Measurements from ENCODE around the gene GCK.

Gene GCK

DNA sequence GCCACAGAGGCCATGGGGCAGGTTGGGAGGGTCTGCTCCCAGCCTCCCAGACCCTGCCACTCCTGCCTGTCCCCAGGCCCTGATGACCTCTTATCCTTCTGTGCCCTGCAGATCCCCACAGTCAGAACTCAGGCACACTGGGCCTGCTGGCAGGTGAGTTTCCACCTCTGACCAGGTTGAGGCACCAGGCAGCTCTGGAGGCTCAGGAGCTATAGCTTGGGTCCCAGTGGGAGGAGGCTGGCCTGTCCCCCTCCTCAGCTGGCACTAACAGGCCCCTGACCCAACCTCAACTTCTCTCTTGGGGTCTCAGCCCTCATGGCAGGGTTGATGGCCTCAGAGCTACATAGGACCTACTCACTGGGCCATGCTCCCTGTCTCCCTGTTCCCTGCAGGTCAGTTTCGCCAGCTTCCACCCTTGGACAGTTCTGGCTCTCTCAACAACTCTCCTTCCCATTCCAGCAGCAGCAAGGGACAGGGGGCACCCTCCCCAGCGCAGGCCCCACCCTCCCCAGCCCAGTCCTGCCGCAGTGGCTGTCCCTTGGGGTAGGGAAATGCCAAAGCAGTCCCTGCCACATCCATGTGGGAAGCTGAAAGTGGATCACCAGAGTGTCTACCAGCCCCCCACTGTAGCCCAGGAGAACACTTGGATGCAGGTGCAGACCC lies 87.8 kb downstream of the GCK start:
- TF ChIP-seq, protein P1, sequence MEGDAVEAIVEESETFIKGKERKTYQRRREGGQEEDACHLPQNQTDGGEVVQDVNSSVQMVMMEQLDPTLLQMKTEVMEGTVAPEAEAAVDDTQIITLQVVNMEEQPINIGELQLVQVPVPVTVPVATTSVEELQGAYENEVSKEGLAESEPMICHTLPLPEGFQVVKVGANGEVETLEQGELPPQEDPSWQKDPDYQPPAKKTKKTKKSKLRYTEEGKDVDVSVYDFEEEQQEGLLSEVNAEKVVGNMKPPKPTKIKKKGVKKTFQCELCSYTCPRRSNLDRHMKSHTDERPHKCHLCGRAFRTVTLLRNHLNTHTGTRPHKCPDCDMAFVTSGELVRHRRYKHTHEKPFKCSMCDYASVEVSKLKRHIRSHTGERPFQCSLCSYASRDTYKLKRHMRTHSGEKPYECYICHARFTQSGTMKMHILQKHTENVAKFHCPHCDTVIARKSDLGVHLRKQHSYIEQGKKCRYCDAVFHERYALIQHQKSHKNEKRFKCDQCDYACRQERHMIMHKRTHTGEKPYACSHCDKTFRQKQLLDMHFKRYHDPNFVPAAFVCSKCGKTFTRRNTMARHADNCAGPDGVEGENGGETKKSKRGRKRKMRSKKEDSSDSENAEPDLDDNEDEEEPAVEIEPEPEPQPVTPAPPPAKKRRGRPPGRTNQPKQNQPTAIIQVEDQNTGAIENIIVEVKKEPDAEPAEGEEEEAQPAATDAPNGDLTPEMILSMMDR (conservative IDR thresholded peaks at IDR 0.05; ENCODE audit: low read depth, low read length): no peak

DNA sequence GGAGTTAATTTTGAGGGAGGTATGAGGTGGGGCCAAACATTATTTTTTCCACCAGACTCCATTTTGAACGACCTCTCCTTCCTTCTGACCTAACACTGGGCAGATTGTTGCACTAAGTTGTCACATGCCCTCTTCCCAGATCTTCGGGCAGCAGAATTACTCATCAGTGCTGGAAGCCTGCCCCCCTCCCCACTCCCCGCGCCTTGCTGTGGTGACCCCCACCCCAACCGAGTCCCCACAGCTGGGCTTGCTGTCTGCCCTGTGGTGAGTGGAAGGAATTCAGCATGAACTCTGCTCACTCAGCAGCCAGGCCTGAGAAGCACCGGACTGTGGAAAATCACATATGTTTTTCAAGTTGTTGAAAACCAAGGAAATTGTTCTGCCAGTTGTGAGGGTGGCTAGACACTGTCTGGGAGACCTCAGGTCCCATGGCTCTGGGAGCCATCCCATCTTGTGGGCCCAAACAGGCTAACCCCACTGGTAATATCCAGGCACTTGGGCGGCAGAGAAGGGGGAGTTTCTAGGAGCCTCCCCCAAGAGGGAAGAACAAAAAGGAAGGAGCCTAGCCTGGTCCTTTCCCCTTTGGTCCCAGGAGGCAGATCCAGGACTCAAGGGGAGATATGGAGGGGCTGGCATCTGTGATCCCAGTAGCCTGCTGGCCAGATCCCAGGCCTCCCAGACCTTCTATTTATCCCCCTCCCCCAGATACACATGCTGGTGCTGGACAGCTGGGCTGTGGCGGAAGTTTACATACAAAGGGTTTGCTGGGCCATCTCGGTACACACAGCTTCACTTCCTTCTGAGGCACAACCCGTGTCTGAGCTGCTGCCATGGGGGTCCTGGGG lies 88.6 kb downstream of the GCK start:
- H3K79me2 ChIP-seq (ENCODE audit: insufficient read depth, low read depth): no peaks in the 10 kb centered on the region
- no peak overlapping the region for H3K27ac ChIP-seq
- TF ChIP-seq, protein P1 (conservative IDR thresholded peaks at IDR 0.05; ENCODE audit: low read depth, low read length): no peak
- H3K4me3 ChIP-seq (IDR thresholded peaks at IDR 0.05; ENCODE audit: insufficient read depth, low read depth, low read length): no peak overlapping the region
- H2AFZ ChIP-seq (ENCODE audit: low read depth): no peak overlapping the region
- no peaks in the 10 kb centered on the region for H3K36me3 ChIP-seq (ENCODE audit: insufficient read depth)
- no peaks in the 10 kb centered on the region for H4K20me1 ChIP-seq (ENCODE audit: insufficient read depth)
- H3K9ac ChIP-seq: no peak overlapping the region
- no peak overlapping the region for H3K4me2 ChIP-seq
- peaks cover 15% of the 10 kb centered on the region for H3K4me1 ChIP-seq (ENCODE audit: low read depth, poor library complexity, severe bottlenecking)
- H3K27me3 ChIP-seq (ENCODE audit: insufficient read depth, low read depth): peaks cover 5% of the 10 kb centered on the region; the same call in 1 of the 2 replicates

More for the DNA sequence above, 87.8 kb downstream of the GCK start:
- Histone ChIP-seq H3K27ac (no peak overlapping the region), H3K9ac (no peak overlapping the region), H3K4me1 (ENCODE audit: low read depth, poor library complexity, severe bottlenecking) (peaks cover 15% of the 10 kb centered on the region), H4K20me1 (ENCODE audit: insufficient read depth) (no peaks in the 10 kb centered on the region), H3K36me3 (ENCODE audit: insufficient read depth) (no peaks in the 10 kb centered on the region), H3K4me2 (no peak overlapping the region), H3K4me3 (IDR thresholded peaks at IDR 0.05; ENCODE audit: insufficient read depth, low read depth, low read length) (no peak overlapping the region), H3K79me2 (ENCODE audit: insufficient read depth, low read depth) (no peaks in the 10 kb centered on the region), H2AFZ (ENCODE audit: low read depth) (no peak overlapping the region), H3K27me3 (ENCODE audit: insufficient read depth, low read depth) (peaks cover 8% of the 10 kb centered on the region; the same call in 1 of the 2 replicates)

DNA sequence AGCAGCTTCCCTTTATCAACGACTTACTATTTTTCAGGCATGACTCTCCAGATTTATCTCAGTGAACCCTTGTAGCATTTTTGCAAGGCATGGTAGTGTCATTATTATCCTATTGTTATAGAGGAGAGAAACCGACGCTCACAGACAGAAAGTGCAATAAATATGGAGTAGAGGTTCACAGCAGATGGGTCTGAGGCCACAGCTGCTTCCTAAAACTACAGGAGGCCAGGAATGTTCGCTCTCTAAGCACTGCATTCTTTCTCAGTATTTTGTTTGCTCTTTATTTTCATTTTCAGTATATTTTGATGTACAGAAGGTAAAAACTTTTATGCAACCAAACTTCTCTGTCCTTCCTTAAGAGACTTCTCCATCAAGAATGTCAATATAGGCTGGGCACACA lies 89.6 kb downstream of the GCK start:
- TF ChIP-seq, protein P1 (conservative IDR thresholded peaks at IDR 0.05; ENCODE audit: low read depth, low read length): no peak
- H3K36me3 ChIP-seq (ENCODE audit: insufficient read depth): no peaks in the 10 kb centered on the region
- no peak overlapping the region for H3K4me3 ChIP-seq (IDR thresholded peaks at IDR 0.05; ENCODE audit: insufficient read depth, low read depth, low read length)
- no peak overlapping the region for H3K27ac ChIP-seq
- no peaks in the 10 kb centered on the region for H3K27me3 ChIP-seq (ENCODE audit: insufficient read depth, low read depth)
- H3K79me2 ChIP-seq (ENCODE audit: insufficient read depth, low read depth): no peaks in the 10 kb centered on the region
- peaks cover 16% of the 10 kb centered on the region for H3K4me1 ChIP-seq (ENCODE audit: low read depth, poor library complexity, severe bottlenecking)
- no peak overlapping the region for H3K9ac ChIP-seq
- no peak overlapping the region for H3K4me2 ChIP-seq
- H2AFZ ChIP-seq (ENCODE audit: low read depth): no peak overlapping the region
- no peaks in the 10 kb centered on the region for H4K20me1 ChIP-seq (ENCODE audit: insufficient read depth)

DNA sequence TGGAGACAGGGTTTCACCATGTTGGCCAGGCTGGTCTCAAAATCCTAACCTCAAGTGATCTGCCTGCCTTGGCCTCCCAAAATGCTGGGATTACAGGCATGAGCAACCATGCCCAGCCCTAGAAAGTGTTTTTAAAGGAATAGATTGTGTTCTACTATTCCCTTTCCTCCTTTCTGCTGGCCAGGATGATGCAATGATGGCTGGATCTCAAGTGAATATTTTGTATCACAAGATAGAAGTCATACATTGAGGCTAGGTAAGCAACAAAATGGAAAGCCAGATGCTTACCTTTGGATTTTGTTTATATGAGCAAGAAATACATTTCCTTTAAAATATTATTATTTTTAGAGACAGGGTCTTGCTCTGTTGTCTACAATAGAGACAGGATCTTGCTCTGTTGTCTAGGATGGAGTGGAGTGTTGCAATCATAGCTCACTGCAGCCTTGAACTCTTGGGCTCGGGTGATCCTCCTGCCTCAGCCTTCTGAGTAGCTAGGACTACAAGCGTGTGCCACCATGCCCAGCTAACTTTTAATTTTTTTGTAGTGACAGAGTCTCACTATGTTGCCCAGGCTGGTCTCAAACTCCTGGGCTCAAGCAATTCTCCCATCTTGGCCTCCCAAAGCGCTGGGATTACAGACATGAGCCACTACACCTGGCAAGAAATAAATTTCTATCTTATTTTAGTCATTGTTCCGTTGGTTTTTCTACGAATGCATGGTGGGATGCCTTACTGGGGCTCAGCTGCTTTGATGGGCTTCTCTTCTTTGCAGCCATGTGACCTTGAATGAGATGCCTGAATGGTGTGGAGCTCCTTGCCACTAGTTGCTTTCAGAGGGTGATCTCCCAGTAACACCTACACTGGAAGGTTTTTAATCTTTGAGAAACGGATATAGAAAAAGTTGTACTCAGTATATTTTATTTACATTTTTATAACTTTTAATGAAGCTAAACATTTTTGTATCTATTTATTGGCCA lies 90.9 kb downstream of the GCK start:
- Histone ChIP-seq H3K4me2 (no peak overlapping the region; the same call in 1 of the 2 replicates), H3K4me1 (ENCODE audit: low read depth, poor library complexity, severe bottlenecking) (peaks cover 22% of the 10 kb centered on the region), H3K36me3 (ENCODE audit: insufficient read depth) (no peaks in the 10 kb centered on the region), H2AFZ (ENCODE audit: low read depth) (peak overlapping the region; percentile 48; the same call in 1 of the 2 replicates), H3K27ac (peak overlapping the region; percentile 40; the same call in 1 of the 2 replicates), H3K4me3 (IDR thresholded peaks at IDR 0.05; ENCODE audit: insufficient read depth, low read depth, low read length) (no peak overlapping the region), H4K20me1 (ENCODE audit: insufficient read depth) (no peaks in the 10 kb centered on the region), H3K27me3 (ENCODE audit: insufficient read depth, low read depth) (no peaks in the 10 kb centered on the region), H3K79me2 (ENCODE audit: insufficient read depth, low read depth) (no peaks in the 10 kb centered on the region), H3K9ac (no peak overlapping the region)
- TF ChIP-seq, protein P1 (conservative IDR thresholded peaks at IDR 0.05; ENCODE audit: low read depth, low read length): no peak

All from KMS-11 (cell line).